Neural cell (in vitro differentiated cells): ENCODE data around the gene LORICRIN. TPM values are rescaled to one million over a fixed set of nuclear protein-coding genes. Genes with fewer than 3 reads are reported as not detected.

ENCODE experiments used
- H2AFZ ChIP-seq: fragments of 200-600, 300-800 bp; sonication (generic), shearing (Covaris generic); 2 replicates; pipeline ENCODE4 v1.6.0; 2014; ENCODE audit warnings: low read depth, mild to moderate bottlenecking, antibody characterized with exemption, low read length, moderate library complexity
- H3F3A ChIP-seq: fragments of 200-600 bp; shearing (Covaris generic); 2 replicates; pipeline ENCODE4 v1.6.1; 2016; ENCODE audit warnings: mild to moderate bottlenecking, moderate library complexity, mixed read lengths, antibody characterized with exemption, low read length; ENCODE audit not compliant: insufficient read depth, poor library complexity, severe bottlenecking
- H3K27ac ChIP-seq: fragments of 200-600, 300-800 bp; sonication (generic), shearing (Covaris generic); 2 replicates; pipeline ENCODE4 v1.5.1; 2014; ENCODE audit warnings: mild to moderate bottlenecking, low read length, moderate library complexity
- H3K27me3 ChIP-seq: fragments of 300-800, 200-600 bp; sonication (generic), shearing (Covaris generic); 2 replicates; pipeline ENCODE4 v1.6.0; 2014; ENCODE audit warnings: mild to moderate bottlenecking, low read depth, low read length, moderate library complexity; ENCODE audit not compliant: insufficient read depth
- H3K36me3 ChIP-seq: fragments of 300-800, 200-600 bp; sonication (generic), shearing (Covaris generic); 2 replicates; pipeline ENCODE4 v1.5.1; 2014; ENCODE audit warnings: mild to moderate bottlenecking, antibody characterized with exemption, low read length, moderate library complexity; ENCODE audit not compliant: insufficient read depth
- H3K4me2 ChIP-seq: fragments of 300-800, 200-600 bp; sonication (generic), shearing (Covaris generic); 2 replicates; pipeline ENCODE4 v1.6.0; 2014; ENCODE audit warnings: mild to moderate bottlenecking, low read length
- H3K4me3 ChIP-seq: fragments of 300-800, 200-600 bp; sonication (generic), shearing (Covaris generic); 2 replicates; pipeline ENCODE4 v1.5.1; 2014; ENCODE audit warnings: mild to moderate bottlenecking, low read length, moderate library complexity
- H3K79me2 ChIP-seq: fragments of 200-600 bp; shearing (Covaris generic); replicated peaks from 2 replicates; pipeline ENCODE4 v1.6.0; 2014; ENCODE audit warnings: mild to moderate bottlenecking, low read length, moderate library complexity; ENCODE audit not compliant: insufficient read depth
- H3K9ac ChIP-seq: fragments of 300-800, 200-600 bp; sonication (generic), shearing (Covaris generic); 2 replicates; pipeline ENCODE4 v1.6.1; 2016; ENCODE audit warnings: mild to moderate bottlenecking, low read length, mixed read lengths
- H3K9me2 ChIP-seq: fragments of 200-600 bp; shearing (Covaris generic); 2 replicates; pipeline ENCODE4 v1.6.1; 2016; ENCODE audit warnings: mild to moderate bottlenecking, low read length, mixed read lengths; ENCODE audit not compliant: insufficient read depth
- H3K9me3 ChIP-seq: fragments of 200-600, 300-800 bp; sonication (generic), shearing (Covaris generic); 2 replicates; pipeline ENCODE4 v1.6.1; 2016; ENCODE audit warnings: mild to moderate bottlenecking, mixed run types, low read length, moderate library complexity, mixed read lengths
- H4K20me1 ChIP-seq: fragments of 200-600 bp; shearing (Covaris generic); 2 replicates; pipeline ENCODE4 v1.6.1; 2016; ENCODE audit warnings: mild to moderate bottlenecking, mixed run types; ENCODE audit not compliant: insufficient read depth
- CTCF ChIP-seq: fragments of 450-650 bp; IDR thresholded peaks from 2 replicates; pipeline ENCODE4 v1.5.1; 2014; ENCODE audit warnings: antibody characterized with exemption, mild to moderate bottlenecking, moderate library complexity; ENCODE audit not compliant: poor library complexity, severe bottlenecking
- EP300 ChIP-seq: fragments of 450-650 bp; conservative IDR thresholded peaks from 2 replicates; pipeline ENCODE4 v1.6.1; 2014; ENCODE audit warnings: antibody characterized with exemption, mild to moderate bottlenecking, moderate library complexity; ENCODE audit not compliant: poor library complexity, severe bottlenecking
- EZH2 ChIP-seq: fragments of 200-600, 300-800 bp; shearing (Covaris generic), sonication (generic); IDR thresholded peaks from 2 replicates; pipeline ENCODE4 v1.6.1; 2014; ENCODE audit warnings: antibody characterized with exemption, low read length, borderline replicate concordance, mild to moderate bottlenecking; ENCODE audit not compliant: insufficient read depth, poor library complexity, severe bottlenecking
- MXI1 ChIP-seq: fragments of 450-650 bp; conservative IDR thresholded peaks from 2 replicates; pipeline ENCODE4 v1.6.1; 2014; ENCODE audit warnings: antibody characterized with exemption, mild to moderate bottlenecking; ENCODE audit not compliant: poor library complexity, severe bottlenecking
- POLR2AphosphoS5 ChIP-seq: IDR thresholded peaks from 2 replicates; pipeline ENCODE4 v1.6.1; 2012
- RAD21 ChIP-seq: fragments of 450-650 bp; conservative IDR thresholded peaks from 2 replicates; pipeline ENCODE4 v1.6.1; 2014; ENCODE audit warnings: antibody characterized with exemption, mild to moderate bottlenecking, moderate library complexity
- REST ChIP-seq: IDR thresholded peaks from 2 replicates; pipeline ENCODE4 v1.6.1; 2012; ENCODE audit warnings: borderline replicate concordance
- SMC3 ChIP-seq: fragments of 450-650 bp; conservative IDR thresholded peaks from 2 replicates; pipeline ENCODE4 v1.6.1; 2014; ENCODE audit warnings: antibody characterized with exemption, mild to moderate bottlenecking, moderate library complexity; ENCODE audit not compliant: poor library complexity
- TAF1 ChIP-seq: IDR thresholded peaks from 2 replicates; pipeline ENCODE4 v1.6.1; 2012; ENCODE audit warnings: low read depth
- polyA plus RNA-seq: library from polyadenylated mRNA; depleted of rRNA; stranded (reverse); fragments of >200 nt; gene quantifications from 2 replicates; pipeline ENCODE4 v1.2.3, GENCODE V29; 2014

The LORICRIN gene
- polyA plus RNA-seq, 1 donor from 2014 or later = 1.3 TPM

GRCh38 chr1:153217212-153217611, 42.3 kb upstream of the LORICRIN start, which contains the start of gene PRR9:
Gene PRR9, plus strand, starts transcription at chr1:153217584. Its CDS starts 561 bp downstream, at chr1:153218145.
- Histone ChIP-seq H3K27me3 (no peaks in the 10 kb centered on the region), H3F3A (no peaks in the 10 kb centered on the region), H3K9me3 (no peaks in the 10 kb centered on the region), H3K9me2 (no peaks in the 10 kb centered on the region), H3K79me2 (no peaks in the 10 kb centered on the region), H3K36me3 (no peaks in the 10 kb centered on the region), H3K4me3 (no peak within 1 kb of the TSS), H3K4me2 (no peak within 1 kb of the TSS), H2AFZ (no peak within 1 kb of the TSS), H3K27ac (no peak within 1 kb of the TSS), H3K9ac (no peak within 1 kb of the TSS), H4K20me1 (no peaks in the 10 kb centered on the region)
- TF ChIP-seq TAF1 = no peak
- no peak for TF ChIP-seq RAD21
- TF ChIP-seq EP300 = no peak
- no peak for TF ChIP-seq MXI1
- no peak for TF ChIP-seq CTCF
- no peak for TF ChIP-seq SMC3

- Histone ChIP-seq H2AFZ (no peak overlapping the region), H3K79me2 (no peaks in the 10 kb centered on the region), H3K9ac (no peak overlapping the region), H3F3A (no peaks in the 10 kb centered on the region), H3K9me3 (no peaks in the 10 kb centered on the region), H3K27me3 (no peaks in the 10 kb centered on the region), H3K27ac (no peak overlapping the region), H3K4me2 (no peak overlapping the region), H4K20me1 (no peaks in the 10 kb centered on the region), H3K4me3 (no peak overlapping the region), H3K36me3 (no peaks in the 10 kb centered on the region), H3K9me2 (no peaks in the 10 kb centered on the region)
- TF ChIP-seq SMC3 = no peak
- TF ChIP-seq REST = no peak
- no peak for TF ChIP-seq EP300
- TF ChIP-seq MXI1 = no peak
- TF ChIP-seq RAD21 = no peak
- no peak for TF ChIP-seq TAF1
- no peak for TF ChIP-seq POLR2AphosphoS5
- no peak for TF ChIP-seq EZH2
- no peak for TF ChIP-seq CTCF
Observed at GRCh38 chr1:153217744-153218416, 41.6 kb upstream of the LORICRIN start.
